IMR-90 (cell line): ENCODE results near the gene CCNQ. TPM values are rescaled to one million over a fixed set of nuclear protein-coding genes. Genes with fewer than 3 reads are reported as not detected.

ENCODE experiments used
- ATAC-seq: fragments of 200-7000 bp; cut with Tn5 transposase; 2 replicates; pipeline ENCODE4 v1.9.1; 2020; ENCODE audit warnings: low read depth, mild to moderate bottlenecking, moderate library complexity
- BruUV-seq: library from RNA; stranded (reverse); fragments of 400-500 nt; replicated peaks from 2 replicates; lab custom pipeline; 2021; lab: Mats Ljungman, UMichigan
- CTCF ChIA-PET: fragments of 300-600 bp; formaldehyde crosslinking; extraction: SDS; loops from one replicate; lab custom pipeline; 2021; ENCODE audit warnings: antibody characterized with exemption; lab: Yijun Ruan, JAX
- POLR2A ChIA-PET: fragments of 300-600 bp; sonication (Branson Sonifier 250); formaldehyde crosslinking; loops from one replicate; lab custom pipeline; 2022; ENCODE audit warnings: antibody characterized with exemption; ENCODE audit not compliant: unreplicated experiment; lab: Charles Lee
- DNase-seq: peaks from one replicate; pipeline ENCODE4 v3.0.0; 2013
- H2AFZ ChIP-seq: replicated peaks from 2 replicates; pipeline ENCODE3; 2013; ENCODE audit warnings: low read length, mild to moderate bottlenecking; ENCODE audit not compliant: poor library complexity
- H2AK5ac ChIP-seq: 2 replicates; pipeline ENCODE4 v1.6.1; 2013; ENCODE audit warnings: low read depth, low read length, inconsistent platforms
- H2AK9ac ChIP-seq: replicated peaks from 2 replicates; pipeline ENCODE3; 2013; ENCODE audit warnings: mild to moderate bottlenecking, low read depth, low read length, moderate library complexity; ENCODE audit not compliant: poor library complexity
- H2BK120ac ChIP-seq: 2 replicates; pipeline ENCODE4 v1.6.1; 2013; ENCODE audit warnings: low read depth, low read length, inconsistent platforms
- H2BK15ac ChIP-seq: 3 replicates; pipeline ENCODE4 v1.6.1; 2013; ENCODE audit warnings: low read depth, low read length, inconsistent platforms
- H2BK20ac ChIP-seq: 2 replicates; pipeline ENCODE4 v1.6.1; 2013; ENCODE audit warnings: low read depth, mild to moderate bottlenecking, inconsistent platforms, low read length, moderate library complexity
- H2BK5ac ChIP-seq: 2 replicates; pipeline ENCODE4 v1.6.1; 2013; ENCODE audit warnings: mild to moderate bottlenecking, low read depth, low read length, inconsistent platforms; ENCODE audit not compliant: poor library complexity, severe bottlenecking
- H3K14ac ChIP-seq: replicated peaks from 2 replicates; pipeline ENCODE4 v1.6.1; 2013; ENCODE audit warnings: low read depth, low read length, inconsistent platforms
- H3K18ac ChIP-seq: 2 replicates; pipeline ENCODE4 v1.6.1; 2013; ENCODE audit warnings: low read depth, low read length, control low read depth
- H3K23ac ChIP-seq: 2 replicates; pipeline ENCODE4 v1.6.1; 2013; ENCODE audit warnings: low read depth, low read length, inconsistent platforms
- H3K27ac ChIP-seq: 2 replicates; pipeline ENCODE4 v1.5.1; 2013; ENCODE audit warnings: mild to moderate bottlenecking, control low read depth, low read length; ENCODE audit not compliant: insufficient read depth
- H3K27me3 ChIP-seq: 2 replicates; pipeline ENCODE4 v1.6.1; 2013; ENCODE audit warnings: low read length; ENCODE audit not compliant: control insufficient read depth, insufficient read depth
- H3K36me3 ChIP-seq: 2 replicates; pipeline ENCODE4 v1.6.1; 2013; ENCODE audit warnings: low read length, mixed read lengths; ENCODE audit not compliant: control insufficient read depth, insufficient read depth
- H3K4ac ChIP-seq: 2 replicates; pipeline ENCODE4 v1.6.1; 2013; ENCODE audit warnings: low read depth, low read length, inconsistent platforms
- H3K4me1 ChIP-seq: 2 replicates; pipeline ENCODE4 v1.6.1; 2013; ENCODE audit warnings: low read length, mixed read lengths; ENCODE audit not compliant: control insufficient read depth, insufficient read depth
- H3K4me2 ChIP-seq: 2 replicates; pipeline ENCODE4 v1.6.1; 2013; ENCODE audit warnings: low read depth, mild to moderate bottlenecking, control low read depth, low read length, moderate library complexity
- H3K4me3 ChIP-seq: 2 replicates; pipeline ENCODE4 v1.5.1; 2013; ENCODE audit warnings: low read depth, mild to moderate bottlenecking, control low read depth, low read length, moderate library complexity; ENCODE audit not compliant: insufficient read depth
- H3K56ac ChIP-seq: 2 replicates; pipeline ENCODE4 v1.6.1; 2013; ENCODE audit warnings: low read length, inconsistent platforms; ENCODE audit not compliant: insufficient read depth; ENCODE audit errors: extremely low read depth
- H3K79me1 ChIP-seq, 2 experiments: 2 replicates each; pipeline ENCODE4 v1.6.1; 2013; ENCODE audit warnings: low read length in 2 of 2, inconsistent platforms in 1 of 2, low read depth in 1 of 2
- H3K9ac ChIP-seq: 2 replicates; pipeline ENCODE4 v1.6.1; 2013; ENCODE audit warnings: low read depth, low read length, control low read depth
- H3K9me1 ChIP-seq: 2 replicates; pipeline ENCODE4 v1.6.1; 2013; ENCODE audit warnings: low read length, inconsistent platforms; ENCODE audit not compliant: insufficient read depth
- H3K9me3 ChIP-seq: 2 replicates; pipeline ENCODE4 v1.6.1; 2013; ENCODE audit warnings: low read length; ENCODE audit not compliant: control insufficient read depth, insufficient read depth
- H4K20me1 ChIP-seq: 2 replicates; pipeline ENCODE4 v1.6.1; 2013; ENCODE audit warnings: low read length, inconsistent platforms; ENCODE audit not compliant: insufficient read depth
- H4K5ac ChIP-seq: 2 replicates; pipeline ENCODE4 v1.6.1; 2013; ENCODE audit warnings: mild to moderate bottlenecking, low read depth, low read length, control low read depth
- H4K8ac ChIP-seq, 2 experiments: 2 replicates each; pipeline ENCODE4 v1.6.1; 2013; ENCODE audit warnings: low read depth in 2 of 2, low read length in 2 of 2, control low read depth in 1 of 2, inconsistent platforms in 1 of 2
- H4K91ac ChIP-seq: 2 replicates; pipeline ENCODE4 v1.6.1; 2013; ENCODE audit warnings: low read depth, low read length, inconsistent platforms; ENCODE audit not compliant: insufficient read depth
- POLR2A ChIP-seq: IDR thresholded peaks from 2 replicates; pipeline ENCODE4 v1.6.1; 2012; ENCODE audit warnings: mild to moderate bottlenecking, low read depth, low read length
- WGBS, 2 experiments: methylation state at CpG; one replicate each; pipeline versions ENCODE4 v1.1.5 to v1.1.7; 2013; ENCODE audit warnings: missing lambda C conversion rate in 2 of 2; ENCODE audit not compliant: insufficient read length in 1 of 2; ENCODE audit errors: extremely low coverage in 2 of 2; 5-methylcytosine and 5-hydroxymethylcytosine counted together
- dilution Hi-C: fragments of 300-500 bp; cut with HindIII; formaldehyde crosslinking; loops from one replicate; pipeline ENCODE4 v1.14.3; 2018; ENCODE audit warnings: low sequenced_read_pairs; ENCODE audit not compliant: unreplicated experiment
- in situ Hi-C: fragments of 300-500 bp; cut with MboI; formaldehyde crosslinking; loops from 3 replicates; pipeline ENCODE4 v1.14.3; 2019; ENCODE audit warnings: low sequenced_read_pairs, inconsistent platforms, mixed read lengths
- intact Hi-C: fragments of 100-400 bp; cut with micrococcal nuclease; formaldehyde crosslinking; loops from 2 replicates; pipeline ENCODE4 v1.10.0; 2022
- polyA plus RNA-seq, 3 experiments: library from polyadenylated mRNA; depleted of rRNA; stranded (reverse); fragments of >200 nt; gene quantifications; 2 replicates each; pipeline ENCODE4 v1.2.3, GENCODE V29; 2012; ENCODE audit warnings: low replicate concordance in 1 of 3
- total RNA-seq: library from RNA; depleted of rRNA; stranded (reverse); fragments of >200 nt; gene quantifications from 2 replicates; pipeline ENCODE4 v1.2.3, GENCODE V29; 2012

Gene CCNQ
- total and polyA plus RNA-seq, 2 of the 4 experiments (the other 2 are of a cell fraction): 27.6 to 35.2 TPM

- Histone ChIP-seq H3K9me3 (peaks cover 2% of the 10 kb centered on the region; the same call in 1 of the 2 replicates), H2BK120ac (no peak overlapping the region), H3K27ac (no peak overlapping the region), H3K79me1 (peaks cover 5 to 20% of the 10 kb centered on the region in 2 experiments; a peak in 3 of 4 replicates), H3K4me2 (no peak overlapping the region), H3K27me3 (no peaks in the 10 kb centered on the region), H4K20me1 (peaks cover 16% of the 10 kb centered on the region; the same call in 1 of the 2 replicates), H4K5ac (no peak overlapping the region), H2AFZ (no peak overlapping the region), H2BK15ac (no peak overlapping the region), H2AK9ac (no peak overlapping the region), H2BK5ac (no peak overlapping the region), H3K4ac (no peak overlapping the region), H4K8ac (no peak overlapping the region), H3K9ac (no peak overlapping the region), H3K18ac (no peak overlapping the region), H3K9me1 (no peaks in the 10 kb centered on the region), H3K4me1 (no peaks in the 10 kb centered on the region), H3K4me3 (no peak overlapping the region), H2AK5ac (no peak overlapping the region), H3K56ac (no peak overlapping the region), H2BK20ac (no peak overlapping the region), H3K23ac (no peak overlapping the region), H3K14ac (no peak overlapping the region), H3K36me3 (peaks cover 19% of the 10 kb centered on the region), H4K91ac (no peak overlapping the region)
- WGBS, 2 experiments: 61% methylated on average over 4 of the region's 12 CpGs; no CpG with 5 or more reads in 1 of the 2 experiments
- no peak for TF ChIP-seq POLR2A
- no TSS peak for BruUV-seq
- dilution Hi-C loops (no loop called here), in situ Hi-C loops (no loop called here), intact Hi-C loops (no loop called here)
- no peak for DNase-seq
- CTCF ChIA-PET: no interaction called here
- POLR2A ChIA-PET: interaction anchor here (0.5 kb wide), 1 partner anchor 786 kb away, joined by 3 read pairs; the partner anchor contains the start of gene EMD
- ATAC-seq: no peak
Observed at GRCh38 chrX:153592966-153593688, 5.8 kb downstream of the CCNQ start.
